GM10266 (cell line): Measurements from ENCODE around the gene MIEF2.
"Not testable (repeated sequence)": the region's sequence is repeated elsewhere in the genome, so short reads cannot be mapped to it uniquely, and the experiment has no call there.

Experiments
- DNase-seq: peaks from one replicate; pipeline ENCODE4 v3.0.0; 2012; ENCODE audit errors: extremely low spot score
- TF ChIP-seq, protein P1 (sequence below): IDR thresholded peaks from 2 replicates; pipeline ENCODE4 v1.5.1; 2012; ENCODE audit warnings: mild to moderate bottlenecking, low read depth; ENCODE audit not compliant: control insufficient read depth, insufficient read depth; ENCODE audit errors: missing control alignments

MIEF2 gene

DNA sequence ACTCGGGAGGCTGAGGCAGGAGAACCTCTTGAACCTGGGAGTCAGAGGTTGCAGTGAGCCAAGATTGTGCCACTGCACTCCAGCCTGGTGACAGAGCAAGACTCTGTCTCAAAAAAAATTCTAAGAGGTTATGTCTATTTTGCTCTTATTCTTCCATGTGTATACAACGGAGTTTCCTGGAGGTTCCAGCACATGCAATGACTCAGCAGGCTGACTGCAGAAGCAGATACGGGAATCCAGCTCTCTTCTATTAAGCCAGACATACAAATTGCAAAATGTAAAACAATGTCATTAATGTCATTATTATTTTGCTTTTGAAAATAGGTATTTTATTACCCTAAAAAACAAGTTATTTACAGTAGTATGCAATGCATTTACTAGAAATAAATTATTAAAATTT, 18.4 kb downstream of the MIEF2 start:
- DNase-seq = no peak
- TF ChIP-seq, protein P1, sequence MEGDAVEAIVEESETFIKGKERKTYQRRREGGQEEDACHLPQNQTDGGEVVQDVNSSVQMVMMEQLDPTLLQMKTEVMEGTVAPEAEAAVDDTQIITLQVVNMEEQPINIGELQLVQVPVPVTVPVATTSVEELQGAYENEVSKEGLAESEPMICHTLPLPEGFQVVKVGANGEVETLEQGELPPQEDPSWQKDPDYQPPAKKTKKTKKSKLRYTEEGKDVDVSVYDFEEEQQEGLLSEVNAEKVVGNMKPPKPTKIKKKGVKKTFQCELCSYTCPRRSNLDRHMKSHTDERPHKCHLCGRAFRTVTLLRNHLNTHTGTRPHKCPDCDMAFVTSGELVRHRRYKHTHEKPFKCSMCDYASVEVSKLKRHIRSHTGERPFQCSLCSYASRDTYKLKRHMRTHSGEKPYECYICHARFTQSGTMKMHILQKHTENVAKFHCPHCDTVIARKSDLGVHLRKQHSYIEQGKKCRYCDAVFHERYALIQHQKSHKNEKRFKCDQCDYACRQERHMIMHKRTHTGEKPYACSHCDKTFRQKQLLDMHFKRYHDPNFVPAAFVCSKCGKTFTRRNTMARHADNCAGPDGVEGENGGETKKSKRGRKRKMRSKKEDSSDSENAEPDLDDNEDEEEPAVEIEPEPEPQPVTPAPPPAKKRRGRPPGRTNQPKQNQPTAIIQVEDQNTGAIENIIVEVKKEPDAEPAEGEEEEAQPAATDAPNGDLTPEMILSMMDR = no peak

DNA sequence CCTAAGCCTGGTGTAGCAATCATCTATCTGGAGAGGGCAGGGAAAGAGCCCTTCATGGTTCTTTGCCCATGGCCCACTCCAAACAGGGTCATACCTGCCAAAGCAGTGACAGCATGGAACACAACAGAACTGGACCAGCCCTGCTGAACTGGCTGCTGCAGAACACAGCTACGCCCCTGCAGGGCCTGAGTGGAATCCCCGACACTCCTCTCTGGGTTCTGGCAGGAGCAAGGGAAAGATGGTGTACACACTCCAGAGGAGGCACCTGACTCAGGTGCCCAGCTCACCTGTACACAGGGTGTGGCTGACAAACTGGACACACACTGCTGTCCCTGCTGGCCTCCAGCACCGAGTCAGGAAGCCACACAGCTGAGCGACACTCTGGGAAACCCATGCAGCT, 19.8 kb downstream of the MIEF2 start:
- TF ChIP-seq, protein P1 = no peak
- no peak for DNase-seq

DNA sequence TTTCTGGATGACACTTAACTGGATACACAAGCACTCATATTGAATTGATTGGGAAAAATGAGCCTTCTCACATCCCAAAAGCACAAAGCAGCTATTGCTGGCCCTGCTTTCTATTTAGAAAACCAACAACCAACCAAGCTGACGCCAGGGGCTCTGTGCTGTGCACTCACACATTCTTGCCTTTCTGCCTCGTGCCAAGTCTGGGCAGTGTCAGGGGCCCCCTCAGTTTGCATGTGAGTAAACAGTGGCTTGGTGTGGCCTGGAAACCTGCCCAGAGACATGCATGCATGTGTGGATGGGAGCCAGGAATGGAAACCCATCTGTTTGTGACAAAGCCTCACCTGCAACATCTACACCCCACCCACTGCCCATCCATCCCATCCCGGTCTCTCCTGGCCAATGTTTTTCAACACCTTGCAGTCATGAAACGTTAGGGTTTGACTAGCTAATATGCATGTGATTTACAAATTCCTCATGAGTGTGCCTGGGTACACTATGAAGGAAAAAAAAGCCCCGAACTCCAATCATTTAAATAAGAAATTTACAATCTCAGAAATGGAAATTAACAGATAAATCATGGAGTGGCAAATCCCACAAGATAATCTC, 20.4 kb downstream of the MIEF2 start:
- DNase-seq = no peak
- TF ChIP-seq, protein P1 = no peak

DNA sequence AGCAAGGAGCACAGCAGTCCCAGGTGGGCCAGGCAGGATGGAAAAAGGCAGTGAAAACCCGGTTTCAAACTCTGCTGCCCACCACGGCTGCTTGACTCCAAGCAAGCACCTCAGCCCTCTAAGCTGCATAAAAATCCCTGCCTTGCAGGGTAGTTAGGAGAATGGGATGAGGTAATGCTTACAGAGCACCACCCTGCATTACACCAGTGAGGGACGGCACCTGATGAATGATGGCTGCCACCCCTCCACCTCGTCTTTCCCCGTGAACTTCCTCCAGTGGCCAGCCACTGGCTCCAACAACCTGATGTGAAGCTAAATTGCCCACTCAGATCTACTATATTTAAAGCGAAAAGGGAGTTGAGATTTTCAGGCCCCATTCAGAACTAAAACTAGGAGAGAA, 21.3 kb downstream of the MIEF2 start:
- TF ChIP-seq, protein P1 = no peak

DNA sequence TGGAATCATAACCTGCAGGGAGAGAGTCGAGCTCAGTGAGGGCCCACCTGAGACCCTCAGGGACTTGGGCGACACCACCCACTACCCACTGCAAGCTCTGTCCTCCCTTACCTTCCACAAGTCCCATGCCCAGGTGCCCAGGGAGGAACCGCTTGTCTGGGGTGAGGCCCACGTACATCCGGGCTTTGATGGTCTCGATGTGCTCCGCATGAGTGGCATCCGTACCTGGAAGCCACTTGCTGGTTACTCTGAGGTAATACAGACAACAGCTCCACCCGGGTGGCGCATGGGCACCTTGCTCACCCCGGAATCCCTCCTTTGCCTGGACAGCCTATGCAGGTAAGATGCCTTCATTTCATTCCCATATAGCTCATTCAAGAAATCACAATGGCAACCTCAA, 24.8 kb downstream of the MIEF2 start:
- TF ChIP-seq, protein P1 = no peak

More for the DNA sequence above, 21.3 kb downstream of the MIEF2 start:
- DNase-seq = no peak

DNA sequence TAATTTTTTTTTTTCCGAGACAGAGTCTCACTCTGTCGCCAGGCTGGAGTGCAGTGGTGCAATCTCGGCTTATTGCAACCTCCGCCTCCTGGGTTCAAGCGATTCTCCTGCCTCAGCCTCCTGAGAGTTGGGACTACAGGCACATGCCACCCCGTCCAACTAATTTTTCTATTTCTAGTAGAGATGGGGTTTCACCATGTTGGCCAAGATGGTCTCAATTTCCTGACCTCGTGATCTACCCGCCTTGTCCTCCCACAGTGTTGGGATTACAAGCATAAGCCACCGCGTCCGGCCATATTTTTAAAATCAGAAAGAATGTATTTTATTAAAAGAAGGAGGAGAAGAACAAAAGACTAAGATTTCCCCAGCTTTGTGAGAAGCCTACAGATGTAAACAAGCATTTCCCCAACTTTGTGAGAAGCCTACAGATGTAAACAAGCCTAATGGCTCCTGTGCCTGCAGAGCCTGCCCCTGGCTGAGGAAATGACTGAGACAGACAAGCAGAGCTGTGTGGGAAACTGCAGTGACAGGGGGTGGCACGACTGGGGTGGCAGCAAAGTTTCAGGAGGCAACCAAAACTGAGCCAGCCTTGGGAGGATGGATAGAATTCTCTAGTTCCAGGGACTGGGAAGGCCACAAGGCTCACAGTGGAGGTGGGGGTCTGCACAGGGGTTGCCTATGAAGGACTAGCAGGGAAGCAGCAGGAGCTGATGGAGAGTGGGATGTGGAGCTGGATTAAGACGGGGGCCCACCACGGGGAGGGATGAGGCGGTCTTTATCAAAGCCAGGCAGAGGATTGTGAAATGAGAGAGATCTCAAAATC, 31.5 kb downstream of the MIEF2 start:
- TF ChIP-seq, protein P1 = no peak
- no peak for DNase-seq

More for the DNA sequence above, 24.8 kb downstream of the MIEF2 start:
- no peak for DNase-seq

DNA sequence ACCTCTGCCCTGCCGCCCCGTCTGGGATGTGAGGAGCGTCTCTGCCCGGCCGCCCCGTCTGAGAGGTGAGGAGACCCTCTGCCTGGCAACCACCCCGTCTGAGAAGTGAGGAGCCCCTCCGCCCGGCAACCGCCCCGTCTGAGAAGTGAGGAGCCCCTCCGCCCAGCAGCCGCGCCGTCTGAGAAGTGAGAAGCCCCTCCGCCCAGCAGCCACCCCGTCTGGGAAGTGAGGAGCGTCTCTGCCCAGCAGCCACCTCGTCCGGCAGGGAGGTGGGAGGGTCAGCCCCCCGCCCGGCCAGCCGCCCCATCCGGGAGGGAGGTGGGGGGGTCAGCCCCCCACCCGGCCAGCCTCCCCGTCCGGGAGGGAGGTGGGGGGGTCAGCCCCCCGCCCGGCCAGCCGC, 37.6 kb downstream of the MIEF2 start:
- DNase-seq = not testable (repeated sequence)
